ENCODE measurements around the gene BEND6. TPM values are rescaled to one million over a fixed set of nuclear protein-coding genes. Genes with fewer than 3 reads are reported as not detected.

BEND6 gene
- total RNA-seq, 3 donors from 2014 or later (not counting 1 experiment from before 2014, with no cell fraction given) = not detected

DNA sequence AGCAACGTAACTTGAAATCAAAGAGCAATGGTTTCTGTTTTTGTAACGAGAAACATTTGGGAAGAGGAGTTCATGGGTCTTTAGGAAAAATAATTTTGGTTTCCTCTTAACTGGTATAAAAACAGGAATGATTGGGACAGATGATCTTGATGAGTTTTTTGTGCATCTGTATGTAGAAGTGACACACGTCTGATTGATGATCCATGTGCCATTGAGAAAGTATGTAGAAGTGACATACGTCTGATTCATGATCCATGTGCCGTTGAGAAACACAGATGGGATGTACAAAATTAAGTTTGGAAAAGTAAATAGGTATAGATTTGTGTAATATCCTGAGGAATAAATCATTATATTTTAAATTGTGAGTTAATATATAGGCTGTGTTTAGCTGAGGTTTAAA lies 93.7 kb downstream of the BEND6 start:
- Mint-ChIP-seq H3K9me3 (no peaks in the 10 kb centered on the region), H3K4me3 (peak overlapping the region; percentile 46), H3K4me1 (peaks cover 30 to 33% of the 10 kb centered on the region in 2 donors), H3K27ac (peak overlapping the region; percentile 48 to 54), H3K36me3 (no peaks in the 10 kb centered on the region), H3K27me3 (ENCODE audit: low read depth in 2 of 2) (peaks cover 0 to 5% of the 10 kb centered on the region in 2 donors)
- TF ChIP-seq, protein P1, sequence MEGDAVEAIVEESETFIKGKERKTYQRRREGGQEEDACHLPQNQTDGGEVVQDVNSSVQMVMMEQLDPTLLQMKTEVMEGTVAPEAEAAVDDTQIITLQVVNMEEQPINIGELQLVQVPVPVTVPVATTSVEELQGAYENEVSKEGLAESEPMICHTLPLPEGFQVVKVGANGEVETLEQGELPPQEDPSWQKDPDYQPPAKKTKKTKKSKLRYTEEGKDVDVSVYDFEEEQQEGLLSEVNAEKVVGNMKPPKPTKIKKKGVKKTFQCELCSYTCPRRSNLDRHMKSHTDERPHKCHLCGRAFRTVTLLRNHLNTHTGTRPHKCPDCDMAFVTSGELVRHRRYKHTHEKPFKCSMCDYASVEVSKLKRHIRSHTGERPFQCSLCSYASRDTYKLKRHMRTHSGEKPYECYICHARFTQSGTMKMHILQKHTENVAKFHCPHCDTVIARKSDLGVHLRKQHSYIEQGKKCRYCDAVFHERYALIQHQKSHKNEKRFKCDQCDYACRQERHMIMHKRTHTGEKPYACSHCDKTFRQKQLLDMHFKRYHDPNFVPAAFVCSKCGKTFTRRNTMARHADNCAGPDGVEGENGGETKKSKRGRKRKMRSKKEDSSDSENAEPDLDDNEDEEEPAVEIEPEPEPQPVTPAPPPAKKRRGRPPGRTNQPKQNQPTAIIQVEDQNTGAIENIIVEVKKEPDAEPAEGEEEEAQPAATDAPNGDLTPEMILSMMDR (IDR thresholded peaks at IDR 0.05) = no peak
- intact Hi-C loops (cut with micrococcal nuclease) = loop anchor here (5.0 kb wide), 1 partner anchor 174 kb away; the partner anchor contains the start of gene RAB23
- 96% methylated on average over 5 of the region's 5 CpGs for WGBS (ENCODE audit: insufficient coverage)
- peaks cover 23% of the 10 kb centered on the region for H3K36me3 ChIP-seq (ENCODE audit: control insufficient read depth, insufficient read depth, low read length)
- no peak for ATAC-seq
- no peaks in the 10 kb centered on the region for H3K9me3 ChIP-seq (ENCODE audit: control insufficient read depth, insufficient read depth, low read length)
- no peaks in the 10 kb centered on the region for H3K27me3 ChIP-seq (ENCODE audit: control insufficient read depth, insufficient read depth, low read length)
- no peak for DNase-seq
- H3K4me3 ChIP-seq (ENCODE audit: low read length) = no peak overlapping the region
- H3K27ac ChIP-seq (ENCODE audit: low read length) = no peak overlapping the region
- H3K4me1 ChIP-seq (ENCODE audit: control insufficient read depth, insufficient read depth, low read length) = peaks cover 4% of the 10 kb centered on the region

DNA sequence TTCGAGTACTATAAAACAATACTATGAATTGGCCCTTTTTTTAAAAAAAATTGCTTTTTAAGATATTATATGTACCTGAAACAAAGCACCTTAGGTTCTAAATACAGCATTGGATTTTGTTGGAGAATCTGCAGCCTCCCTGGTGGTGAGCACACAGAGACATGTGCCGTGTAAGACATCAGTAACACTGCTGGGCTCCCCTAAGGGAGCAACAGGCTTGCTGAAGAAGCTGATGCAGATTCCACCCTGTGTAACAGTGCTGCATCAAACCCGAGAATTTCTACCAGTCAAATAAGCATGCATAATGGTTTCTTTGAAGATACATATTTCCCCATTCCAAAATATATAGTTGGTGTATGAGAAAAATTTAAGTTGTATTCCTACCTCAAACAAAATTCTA lies 108.9 kb downstream of the BEND6 start:
- 95% methylated on average over 1 of the region's 3 CpGs for WGBS (ENCODE audit: insufficient coverage)
- intact Hi-C loops (cut with micrococcal nuclease) = no loop called here
- no peak for DNase-seq

DNA sequence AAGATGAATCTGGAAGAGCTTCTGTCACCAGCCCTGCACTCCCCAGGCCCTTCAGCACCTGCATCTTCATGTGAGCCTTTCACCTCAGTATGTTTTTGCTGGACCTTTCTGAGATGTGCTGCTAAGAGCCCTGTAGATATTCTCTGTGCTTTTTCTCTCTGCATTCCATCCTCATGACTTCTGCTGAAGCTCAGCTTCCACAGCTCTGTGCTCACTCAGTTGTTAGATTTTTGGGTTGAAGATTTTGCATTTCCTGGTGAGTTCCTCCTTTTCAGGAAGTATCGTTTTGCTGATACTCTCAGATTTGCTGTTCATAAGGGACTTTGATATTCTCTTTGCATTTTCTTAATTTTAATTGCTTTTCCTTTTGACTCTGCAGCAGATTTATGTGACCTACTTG lies 109.9 kb downstream of the BEND6 start:
- TF ChIP-seq, protein P1 (IDR thresholded peaks at IDR 0.05) = no peak
- H3K27me3 Mint-ChIP-seq (ENCODE audit: low read depth in 2 of 2) = no peaks in the 10 kb centered on the region
- no peaks in the 10 kb centered on the region for H3K9me3 ChIP-seq (ENCODE audit: control insufficient read depth, insufficient read depth, low read length)
- H3K4me1 ChIP-seq (ENCODE audit: control insufficient read depth, insufficient read depth, low read length) = no peaks in the 10 kb centered on the region
- H3K27me3 ChIP-seq (ENCODE audit: control insufficient read depth, insufficient read depth, low read length) = no peaks in the 10 kb centered on the region
- no peaks in the 10 kb centered on the region for H3K36me3 Mint-ChIP-seq
- peaks cover 8% of the 10 kb centered on the region for H3K36me3 ChIP-seq (ENCODE audit: control insufficient read depth, insufficient read depth, low read length)
- H3K27ac ChIP-seq (ENCODE audit: low read length) = no peak overlapping the region
- H3K4me3 ChIP-seq (ENCODE audit: low read length) = no peak overlapping the region
- no peaks in the 10 kb centered on the region for H3K9me3 Mint-ChIP-seq
- no peak overlapping the region for H3K4me3 Mint-ChIP-seq
- DNase-seq (no peak), ATAC-seq (no peak)
- 70% methylated on average over 1 of the region's 1 CpG for WGBS (ENCODE audit: insufficient coverage)
- no peak overlapping the region for H3K27ac Mint-ChIP-seq
- H3K4me1 Mint-ChIP-seq = no peaks in the 10 kb centered on the region
- intact Hi-C loops (cut with micrococcal nuclease) = no loop called here

More for the DNA sequence above, 108.9 kb downstream of the BEND6 start:
- TF ChIP-seq, protein P1 (IDR thresholded peaks at IDR 0.05) = no peak
- H3K27ac ChIP-seq (ENCODE audit: low read length) = no peak overlapping the region
- no peaks in the 10 kb centered on the region for H3K4me1 Mint-ChIP-seq
- H3K27ac Mint-ChIP-seq = no peak overlapping the region
- no peaks in the 10 kb centered on the region for H3K9me3 Mint-ChIP-seq
- H3K36me3 ChIP-seq (ENCODE audit: control insufficient read depth, insufficient read depth, low read length) = peaks cover 8% of the 10 kb centered on the region
- no peak for ATAC-seq
- no peak overlapping the region for H3K4me3 Mint-ChIP-seq
- no peaks in the 10 kb centered on the region for H3K9me3 ChIP-seq (ENCODE audit: control insufficient read depth, insufficient read depth, low read length)
- H3K27me3 ChIP-seq (ENCODE audit: control insufficient read depth, insufficient read depth, low read length) = no peaks in the 10 kb centered on the region
- no peaks in the 10 kb centered on the region for H3K36me3 Mint-ChIP-seq
- no peaks in the 10 kb centered on the region for H3K27me3 Mint-ChIP-seq (ENCODE audit: low read depth in 2 of 2)
- no peaks in the 10 kb centered on the region for H3K4me1 ChIP-seq (ENCODE audit: control insufficient read depth, insufficient read depth, low read length)
- no peak overlapping the region for H3K4me3 ChIP-seq (ENCODE audit: low read length)

DNA sequence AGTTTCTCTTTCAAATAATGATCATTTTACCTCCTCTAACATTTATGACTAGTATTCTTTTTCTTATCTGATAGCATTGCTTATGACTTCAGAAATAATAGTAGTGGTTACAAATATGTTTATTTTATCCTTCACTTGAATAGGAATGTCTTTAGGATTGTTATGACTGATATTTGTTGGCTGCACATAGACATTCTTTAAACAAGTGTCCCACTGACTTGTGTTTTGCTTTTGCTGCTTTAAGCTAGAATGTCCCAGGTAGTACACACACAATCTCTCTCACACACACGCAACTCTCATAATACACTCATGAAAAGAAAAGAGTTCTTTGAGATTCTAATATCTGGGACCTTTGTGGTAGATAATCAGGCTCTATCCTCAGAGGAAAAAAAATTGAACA lies 113.2 kb downstream of the BEND6 start:
- H3K36me3 Mint-ChIP-seq = no peaks in the 10 kb centered on the region
- no peak overlapping the region for H3K4me3 Mint-ChIP-seq
- H3K27ac ChIP-seq (ENCODE audit: low read length) = no peak overlapping the region
- no peaks in the 10 kb centered on the region for H3K9me3 Mint-ChIP-seq
- WGBS (ENCODE audit: insufficient coverage) = no CpG with 5 or more reads among the region's 1 CpG
- H3K27me3 ChIP-seq (ENCODE audit: control insufficient read depth, insufficient read depth, low read length) = no peaks in the 10 kb centered on the region
- H3K36me3 ChIP-seq (ENCODE audit: control insufficient read depth, insufficient read depth, low read length) = peaks cover 6% of the 10 kb centered on the region
- no peaks in the 10 kb centered on the region for H3K27me3 Mint-ChIP-seq (ENCODE audit: low read depth in 2 of 2)
- ATAC-seq (no peak), DNase-seq (no peak)
- H3K4me3 ChIP-seq (ENCODE audit: low read length) = no peak overlapping the region
- intact Hi-C loops (cut with micrococcal nuclease) = no loop called here
- TF ChIP-seq, protein P1 (IDR thresholded peaks at IDR 0.05) = no peak
- H3K9me3 ChIP-seq (ENCODE audit: control insufficient read depth, insufficient read depth, low read length) = no peaks in the 10 kb centered on the region
- H3K4me1 ChIP-seq (ENCODE audit: control insufficient read depth, insufficient read depth, low read length) = no peaks in the 10 kb centered on the region
- H3K27ac Mint-ChIP-seq = no peak overlapping the region
- no peaks in the 10 kb centered on the region for H3K4me1 Mint-ChIP-seq

Data from natural killer cell (primary cell).